ENCODE data around the gene KCNMA1. TPM values are rescaled to one million over a fixed set of nuclear protein-coding genes. Genes with fewer than 3 reads are reported as not detected.

KCNMA1 gene
- polyA plus RNA-seq, 1 of the 3 experiments (the other 2 are of a cell fraction), result 107 TPM

DNA sequence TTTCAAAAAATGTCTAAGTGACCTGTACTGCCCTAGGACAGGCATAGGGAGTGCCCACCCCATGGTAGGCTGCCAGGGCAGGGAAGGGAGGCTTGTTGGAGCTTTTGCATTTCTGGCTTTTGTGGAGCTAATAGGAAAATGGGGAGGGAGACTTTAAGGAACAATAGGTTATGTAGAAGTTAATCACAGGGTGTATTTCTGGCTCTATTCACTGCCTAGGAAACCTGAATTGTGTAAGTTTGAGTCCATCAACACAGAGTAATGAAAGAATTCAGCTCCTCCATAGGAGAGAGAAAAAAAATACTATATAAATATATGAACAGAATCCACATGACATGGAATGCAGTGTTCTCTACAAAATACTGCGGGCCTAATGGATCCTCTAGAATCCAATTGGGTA is 661.5 kb downstream of the KCNMA1 start:
- POLR2A ChIA-PET, result no interaction called here
- Histone ChIP-seq H3K9ac (no peak overlapping the region), H3K4me1 (ENCODE audit: control insufficient read depth in 1 of 2, insufficient read depth in 2 of 2, low read depth in 1 of 2, low read length in 1 of 2) (peaks cover 0 to 59% of the 10 kb centered on the region in 2 experiments; a peak in 2 of 4 replicates), H3K9me2 (no peaks in the 10 kb centered on the region), H3K27me3 (ENCODE audit: insufficient read depth) (no peaks in the 10 kb centered on the region), H3F3A (replicated peaks; ENCODE audit: insufficient read depth) (no peaks in the 10 kb centered on the region), H3K79me2 (ENCODE audit: insufficient read depth) (no peaks in the 10 kb centered on the region), H2AFZ (ENCODE audit: low read depth) (no peak overlapping the region), H4K20me1 (ENCODE audit: insufficient read depth) (no peaks in the 10 kb centered on the region), H3K9me3 (no peaks in the 10 kb centered on the region), H3K27ac (ENCODE audit: low read depth in 2 of 2, low read length in 1 of 2) (peak overlapping the region in 1 of 2 experiments; percentile 70; a peak in 2 of 4 replicates), H3K4me3 (ENCODE audit: low read depth in 2 of 2, low read length in 1 of 2) (no peak overlapping the region), H3K36me3 (replicated peaks in 1 of 2; ENCODE audit: control insufficient read depth in 1 of 2, insufficient read depth in 2 of 2, low read length in 1 of 2) (peaks cover 0 to 9% of the 10 kb centered on the region in 2 experiments), H3K4me2 (no peak overlapping the region)
- 100% methylated on average over 1 of the region's 1 CpG for WGBS (ENCODE audit: low lambda C conversion rate)
- TF ChIP-seq NRF1 (IDR thresholded peaks at IDR 0.05; ENCODE audit: low read depth, low read length) (no peak), RFX5 (IDR thresholded peaks at IDR 0.05; ENCODE audit: low read length) (no peak), TEAD4 (IDR thresholded peaks at IDR 0.05; ENCODE audit: borderline replicate concordance, insufficient read depth) (no peak), FOXM1 (IDR thresholded peaks at IDR 0.05; ENCODE audit: low read depth) (no peak), JUND (IDR thresholded peaks at IDR 0.05) (no peak), RCOR1 (IDR thresholded peaks at IDR 0.05; ENCODE audit: low read length) (no peak), POLR2AphosphoS5 (IDR thresholded peaks at IDR 0.05; ENCODE audit: low read depth, low read length) (no peak), EP300 (IDR thresholded peaks at IDR 0.05; ENCODE audit: borderline replicate concordance in 1 of 2, low read depth in 1 of 2, low read length in 1 of 2) (no peak), SMC3 (IDR thresholded peaks at IDR 0.05; ENCODE audit: low read depth, low read length) (no peak), TAF1 (IDR thresholded peaks at IDR 0.05; ENCODE audit: borderline replicate concordance, low read depth, low read length) (no peak), RAD21 (IDR thresholded peaks at IDR 0.05; ENCODE audit: low read length) (no peak)
- TF ChIP-seq, protein P1, sequence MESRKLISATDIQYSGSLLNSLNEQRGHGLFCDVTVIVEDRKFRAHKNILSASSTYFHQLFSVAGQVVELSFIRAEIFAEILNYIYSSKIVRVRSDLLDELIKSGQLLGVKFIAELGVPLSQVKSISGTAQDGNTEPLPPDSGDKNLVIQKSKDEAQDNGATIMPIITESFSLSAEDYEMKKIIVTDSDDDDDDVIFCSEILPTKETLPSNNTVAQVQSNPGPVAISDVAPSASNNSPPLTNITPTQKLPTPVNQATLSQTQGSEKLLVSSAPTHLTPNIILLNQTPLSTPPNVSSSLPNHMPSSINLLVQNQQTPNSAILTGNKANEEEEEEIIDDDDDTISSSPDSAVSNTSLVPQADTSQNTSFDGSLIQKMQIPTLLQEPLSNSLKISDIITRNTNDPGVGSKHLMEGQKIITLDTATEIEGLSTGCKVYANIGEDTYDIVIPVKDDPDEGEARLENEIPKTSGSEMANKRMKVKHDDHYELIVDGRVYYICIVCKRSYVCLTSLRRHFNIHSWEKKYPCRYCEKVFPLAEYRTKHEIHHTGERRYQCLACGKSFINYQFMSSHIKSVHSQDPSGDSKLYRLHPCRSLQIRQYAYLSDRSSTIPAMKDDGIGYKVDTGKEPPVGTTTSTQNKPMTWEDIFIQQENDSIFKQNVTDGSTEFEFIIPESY (IDR thresholded peaks at IDR 0.05; ENCODE audit: borderline replicate concordance, low read depth), result no peak
- TF ChIP-seq, protein P2, sequence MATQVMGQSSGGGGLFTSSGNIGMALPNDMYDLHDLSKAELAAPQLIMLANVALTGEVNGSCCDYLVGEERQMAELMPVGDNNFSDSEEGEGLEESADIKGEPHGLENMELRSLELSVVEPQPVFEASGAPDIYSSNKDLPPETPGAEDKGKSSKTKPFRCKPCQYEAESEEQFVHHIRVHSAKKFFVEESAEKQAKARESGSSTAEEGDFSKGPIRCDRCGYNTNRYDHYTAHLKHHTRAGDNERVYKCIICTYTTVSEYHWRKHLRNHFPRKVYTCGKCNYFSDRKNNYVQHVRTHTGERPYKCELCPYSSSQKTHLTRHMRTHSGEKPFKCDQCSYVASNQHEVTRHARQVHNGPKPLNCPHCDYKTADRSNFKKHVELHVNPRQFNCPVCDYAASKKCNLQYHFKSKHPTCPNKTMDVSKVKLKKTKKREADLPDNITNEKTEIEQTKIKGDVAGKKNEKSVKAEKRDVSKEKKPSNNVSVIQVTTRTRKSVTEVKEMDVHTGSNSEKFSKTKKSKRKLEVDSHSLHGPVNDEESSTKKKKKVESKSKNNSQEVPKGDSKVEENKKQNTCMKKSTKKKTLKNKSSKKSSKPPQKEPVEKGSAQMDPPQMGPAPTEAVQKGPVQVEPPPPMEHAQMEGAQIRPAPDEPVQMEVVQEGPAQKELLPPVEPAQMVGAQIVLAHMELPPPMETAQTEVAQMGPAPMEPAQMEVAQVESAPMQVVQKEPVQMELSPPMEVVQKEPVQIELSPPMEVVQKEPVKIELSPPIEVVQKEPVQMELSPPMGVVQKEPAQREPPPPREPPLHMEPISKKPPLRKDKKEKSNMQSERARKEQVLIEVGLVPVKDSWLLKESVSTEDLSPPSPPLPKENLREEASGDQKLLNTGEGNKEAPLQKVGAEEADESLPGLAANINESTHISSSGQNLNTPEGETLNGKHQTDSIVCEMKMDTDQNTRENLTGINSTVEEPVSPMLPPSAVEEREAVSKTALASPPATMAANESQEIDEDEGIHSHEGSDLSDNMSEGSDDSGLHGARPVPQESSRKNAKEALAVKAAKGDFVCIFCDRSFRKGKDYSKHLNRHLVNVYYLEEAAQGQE (IDR thresholded peaks at IDR 0.05; ENCODE audit: low read depth, low read length), result no peak
- CTCF ChIA-PET, result interaction anchor here (0.7 to 1.8 kb wide), 5 partner anchors 9 to 1150 kb away, joined by 3 to 7 read pairs (median 3); no protein-coding TSS in a partner anchor
- no peak for DNase-seq

Data from SK-N-SH (cell line).